Karpas-422 (cell line): ENCODE data around the gene RCAN3. TPM values are rescaled to one million over a fixed set of nuclear protein-coding genes. Genes with fewer than 3 reads are reported as not detected.
"Not testable (repeated sequence)": the region's sequence is repeated elsewhere in the genome, so short reads cannot be mapped to it uniquely, and the experiment has no call there.

Experiments
- DNase-seq: peaks from one replicate; pipeline ENCODE4 v3.0.0-alpha.2; 2015
- H2AFZ ChIP-seq: fragments of 200-600 bp; sonication (generic); 2 replicates; pipeline ENCODE4 v1.6.1; 2014; ENCODE audit warnings: antibody characterized with exemption, low read length, mixed read lengths
- H3K27ac ChIP-seq: fragments of 200-600 bp; sonication (generic); 2 replicates; pipeline ENCODE4 v1.5.1; 2014; ENCODE audit warnings: mild to moderate bottlenecking, low read length, moderate library complexity
- H3K27me3 ChIP-seq: fragments of 200-600 bp; sonication (generic); 2 replicates; pipeline ENCODE4 v1.6.1; 2014; ENCODE audit warnings: low read length, mixed read lengths
- H3K36me3 ChIP-seq: fragments of 200-600 bp; sonication (generic); 2 replicates; pipeline ENCODE4 v1.6.1; 2014; ENCODE audit warnings: low read length, mixed read lengths; ENCODE audit not compliant: insufficient read depth
- H3K4me1 ChIP-seq: fragments of 200-600 bp; sonication (generic); 2 replicates; pipeline ENCODE4 v1.6.1; 2014; ENCODE audit warnings: mild to moderate bottlenecking, low read length, mixed read lengths
- H3K4me2 ChIP-seq: fragments of 200-600 bp; sonication (generic); 2 replicates; pipeline ENCODE4 v1.6.1; 2014; ENCODE audit warnings: low read length, low read depth, mild to moderate bottlenecking; ENCODE audit not compliant: poor library complexity, severe bottlenecking
- H3K4me3 ChIP-seq: fragments of 200-600 bp; sonication (generic); 2 replicates; pipeline ENCODE4 v1.5.1; 2014; ENCODE audit warnings: mild to moderate bottlenecking, antibody characterized with exemption, low read length, mixed read lengths
- H3K79me2 ChIP-seq: fragments of 200-600 bp; sonication (generic); 2 replicates; pipeline ENCODE4 v1.6.1; 2014; ENCODE audit warnings: mild to moderate bottlenecking, low read length, mixed read lengths
- H3K9ac ChIP-seq: fragments of 200-600 bp; sonication (generic); 2 replicates; pipeline ENCODE4 v1.6.0; 2014; ENCODE audit warnings: low read length
- H3K9me2 ChIP-seq: fragments of 200-600 bp; sonication (generic), shearing (Covaris generic); replicated peaks from 2 replicates; pipeline ENCODE4 v1.6.0; 2014; ENCODE audit warnings: mild to moderate bottlenecking, low read length, moderate library complexity; ENCODE audit not compliant: insufficient read depth
- H3K9me3 ChIP-seq: fragments of 300-700, 200-600 bp; sonication (generic); 2 replicates; pipeline ENCODE4 v1.6.1; 2014; ENCODE audit warnings: low read length, mixed read lengths
- H4K20me1 ChIP-seq: fragments of 200-600 bp; sonication (generic); 2 replicates; pipeline ENCODE4 v1.6.1; 2014; ENCODE audit warnings: mild to moderate bottlenecking, antibody characterized with exemption, low read length, low read depth; ENCODE audit not compliant: insufficient read depth
- total RNA-seq: library from RNA; depleted of rRNA; stranded (reverse); fragments of >200 nt; shearing (Covaris generic); gene quantifications from 2 replicates; pipeline ENCODE4 v1.2.3, GENCODE V29; 2014; ENCODE audit warnings: low replicate concordance

Gene RCAN3
- total RNA-seq, 1 experiment from 2014 or later, result 4.8 TPM

DNA sequence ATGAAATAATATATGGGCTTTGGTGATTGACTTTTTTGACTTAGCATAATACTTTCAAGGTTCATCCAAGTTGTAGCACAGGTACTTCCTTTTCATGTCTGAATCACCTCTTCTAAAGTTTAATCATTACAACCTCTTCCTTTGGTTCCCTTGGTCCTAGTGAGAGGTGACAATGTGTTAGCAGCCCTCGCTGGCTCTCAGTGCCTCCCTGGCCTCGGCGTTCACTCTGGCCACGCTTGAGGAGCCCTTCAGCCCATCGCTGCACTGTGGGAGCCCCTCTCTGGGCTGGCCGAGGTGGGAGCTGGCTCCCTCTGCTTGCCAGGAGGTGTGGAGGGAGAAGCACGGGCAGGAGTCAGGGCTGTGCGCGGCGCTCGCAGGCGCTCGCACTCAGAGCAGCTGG lies 13.0 kb upstream of the RCAN3 start:
- H3K27me3 ChIP-seq, result no peaks in the 10 kb centered on the region
- H3K4me1 ChIP-seq, result no peaks in the 10 kb centered on the region
- H3K79me2 ChIP-seq, result no peaks in the 10 kb centered on the region
- H2AFZ ChIP-seq, result no peak overlapping the region
- H3K27ac ChIP-seq, result no peak overlapping the region
- no peaks in the 10 kb centered on the region for H3K9me2 ChIP-seq
- no peak overlapping the region for H3K9ac ChIP-seq
- H3K36me3 ChIP-seq, result no peaks in the 10 kb centered on the region
- H3K9me3 ChIP-seq, result no peaks in the 10 kb centered on the region
- no peak overlapping the region for H3K4me3 ChIP-seq
- DNase-seq, result no peak
- no peaks in the 10 kb centered on the region for H4K20me1 ChIP-seq
- H3K4me2 ChIP-seq, result no peak overlapping the region

DNA sequence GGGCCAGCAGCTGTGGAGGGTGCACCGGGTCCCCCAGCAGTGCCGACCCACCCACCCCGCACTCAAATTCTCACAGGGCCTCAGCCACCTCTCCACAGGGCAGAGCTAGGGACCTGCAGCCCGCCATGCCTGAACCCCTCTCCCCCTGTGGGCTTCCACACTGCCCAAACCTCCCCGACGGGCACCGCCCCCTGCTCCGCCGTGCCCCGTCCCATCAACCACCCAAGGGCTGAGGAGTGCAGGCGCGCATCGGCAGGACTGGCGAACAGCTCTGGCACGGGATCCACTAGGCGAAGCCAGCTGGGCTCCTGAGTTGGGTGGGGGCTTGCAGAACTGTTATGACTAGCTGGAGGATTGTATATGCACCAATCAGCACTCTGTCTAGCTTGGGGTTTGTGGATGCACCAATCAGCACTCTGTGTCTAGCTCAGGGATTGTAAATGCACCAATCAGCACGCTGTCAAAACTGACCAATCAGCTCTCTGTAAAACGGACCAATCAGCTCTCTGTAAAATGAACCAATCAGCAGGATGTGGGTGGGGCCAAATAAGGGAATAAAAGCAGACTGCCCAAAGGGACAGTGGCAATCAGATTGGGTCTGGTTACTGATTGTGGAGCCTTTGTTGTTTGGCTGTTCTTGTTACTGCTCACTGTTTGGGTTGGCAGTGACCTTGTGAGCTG lies 12.4 kb upstream of the RCAN3 start:
- H3K27ac ChIP-seq, result no peak overlapping the region
- H3K36me3 ChIP-seq, result no peaks in the 10 kb centered on the region
- H3K4me3 ChIP-seq, result no peak overlapping the region
- no peaks in the 10 kb centered on the region for H3K9me3 ChIP-seq
- DNase-seq, result no peak
- H4K20me1 ChIP-seq, result no peaks in the 10 kb centered on the region
- H3K79me2 ChIP-seq, result no peaks in the 10 kb centered on the region
- H3K9me2 ChIP-seq, result no peaks in the 10 kb centered on the region
- H3K27me3 ChIP-seq, result no peaks in the 10 kb centered on the region
- H3K4me1 ChIP-seq, result no peaks in the 10 kb centered on the region
- H3K4me2 ChIP-seq, result no peak overlapping the region
- H3K9ac ChIP-seq, result no peak overlapping the region
- no peak overlapping the region for H2AFZ ChIP-seq

DNA sequence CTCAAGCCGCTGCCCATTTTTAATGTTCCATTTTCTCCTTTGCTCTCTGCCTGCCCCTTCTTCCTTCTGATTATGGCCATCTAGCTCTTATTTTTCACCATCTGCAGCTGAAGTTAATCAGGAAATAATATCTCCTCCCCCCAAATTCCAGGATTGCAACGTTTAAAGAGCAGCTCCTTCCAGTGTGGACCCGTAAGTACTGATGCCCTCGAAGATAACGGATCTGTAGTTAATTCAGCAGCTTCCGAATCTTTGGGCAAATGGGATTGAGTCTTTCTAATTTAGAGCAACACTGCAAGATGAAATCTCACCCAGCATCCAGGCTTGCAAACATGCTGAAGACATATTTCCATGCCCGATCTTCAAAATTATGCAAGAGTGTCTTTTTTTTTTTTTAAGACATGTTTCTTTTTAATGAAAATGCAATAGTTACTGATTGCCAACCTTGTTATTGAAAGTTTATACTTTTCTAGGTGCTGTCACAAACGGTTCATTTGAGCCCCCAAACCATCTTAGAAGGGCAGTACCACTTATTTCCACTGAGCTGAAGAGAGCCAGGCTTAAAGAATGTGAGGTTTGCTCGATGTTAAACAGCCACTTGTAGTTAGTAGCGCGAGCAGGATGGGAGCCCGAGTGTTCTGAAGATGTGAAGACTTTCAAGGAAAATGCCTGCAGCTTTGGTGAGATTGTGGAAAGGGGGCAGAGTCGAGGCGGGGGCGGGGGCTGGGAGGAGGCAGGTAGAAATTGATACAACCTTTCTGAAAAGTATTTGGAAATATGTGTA lies 10.9 kb upstream of the RCAN3 start:
- Histone ChIP-seq H3K27me3 (no peaks in the 10 kb centered on the region), H3K9me2 (no peaks in the 10 kb centered on the region), H2AFZ (no peak overlapping the region)

DNA sequence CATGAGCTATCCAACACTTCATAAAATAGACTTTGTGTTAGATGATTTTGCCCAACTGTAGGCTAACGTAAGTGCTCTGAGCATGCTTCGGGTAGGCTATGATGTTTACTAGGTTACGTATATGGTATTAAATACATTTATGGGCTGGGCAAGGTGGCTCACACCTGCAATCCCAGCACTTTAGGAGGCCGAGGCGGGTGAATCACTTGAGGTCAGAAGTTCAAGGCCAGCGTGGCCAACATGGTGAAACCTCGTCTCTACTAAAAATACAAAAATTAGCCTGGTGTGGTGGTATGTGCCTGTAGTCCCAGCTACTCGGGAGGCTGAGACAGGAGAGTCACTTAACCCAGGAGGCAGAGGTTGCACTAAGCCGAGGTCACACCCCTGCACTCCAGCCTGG lies 9.7 kb upstream of the RCAN3 start:
- not testable (repeated sequence) for H3K36me3 ChIP-seq, H3K9me2 ChIP-seq, H3K4me2 ChIP-seq, H3K9me3 ChIP-seq, H3K27ac ChIP-seq, H4K20me1 ChIP-seq, H3K79me2 ChIP-seq, DNase-seq, H3K4me1 ChIP-seq, H3K27me3 ChIP-seq, H3K9ac ChIP-seq, H2AFZ ChIP-seq, H3K4me3 ChIP-seq

More for the DNA sequence above, 10.9 kb upstream of the RCAN3 start:
- H4K20me1 ChIP-seq, result no peaks in the 10 kb centered on the region
- no peaks in the 10 kb centered on the region for H3K36me3 ChIP-seq
- H3K9ac ChIP-seq, result no peak overlapping the region
- no peaks in the 10 kb centered on the region for H3K4me1 ChIP-seq
- H3K9me3 ChIP-seq, result no peaks in the 10 kb centered on the region
- H3K79me2 ChIP-seq, result no peaks in the 10 kb centered on the region
- H3K4me3 ChIP-seq, result no peak overlapping the region
- H3K27ac ChIP-seq, result no peak overlapping the region
- DNase-seq, result no peak
- no peak overlapping the region for H3K4me2 ChIP-seq

DNA sequence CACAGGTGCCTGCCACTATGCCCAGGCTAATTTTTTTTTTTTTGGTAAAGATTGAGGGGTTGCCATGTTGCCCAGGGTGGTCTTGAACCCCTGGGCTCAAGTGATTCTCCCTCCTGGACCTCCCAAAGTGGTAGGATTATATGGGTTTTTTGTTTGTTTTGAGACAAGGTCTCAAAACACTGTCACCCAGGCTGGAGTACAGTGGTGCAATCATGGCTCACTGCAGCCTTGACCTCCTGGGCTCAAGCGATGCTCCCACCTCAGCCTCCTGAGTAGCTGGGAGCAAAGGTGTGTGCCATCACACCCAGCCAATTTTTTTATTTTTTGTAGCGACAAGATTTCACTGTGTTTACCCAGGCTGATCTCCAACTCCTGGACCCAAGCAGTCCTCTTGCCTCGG lies 8.9 kb upstream of the RCAN3 start:
- no peak overlapping the region for H3K27ac ChIP-seq
- no peaks in the 10 kb centered on the region for H3K9me3 ChIP-seq
- H3K9ac ChIP-seq, result no peak overlapping the region
- no peaks in the 10 kb centered on the region for H3K79me2 ChIP-seq
- H2AFZ ChIP-seq, result no peak overlapping the region
- H3K36me3 ChIP-seq, result no peaks in the 10 kb centered on the region
- no peaks in the 10 kb centered on the region for H3K27me3 ChIP-seq
- no peaks in the 10 kb centered on the region for H3K4me1 ChIP-seq
- H3K4me3 ChIP-seq, result no peak overlapping the region
- DNase-seq, result no peak
- H4K20me1 ChIP-seq, result no peaks in the 10 kb centered on the region
- H3K4me2 ChIP-seq, result no peak overlapping the region
- no peaks in the 10 kb centered on the region for H3K9me2 ChIP-seq

DNA sequence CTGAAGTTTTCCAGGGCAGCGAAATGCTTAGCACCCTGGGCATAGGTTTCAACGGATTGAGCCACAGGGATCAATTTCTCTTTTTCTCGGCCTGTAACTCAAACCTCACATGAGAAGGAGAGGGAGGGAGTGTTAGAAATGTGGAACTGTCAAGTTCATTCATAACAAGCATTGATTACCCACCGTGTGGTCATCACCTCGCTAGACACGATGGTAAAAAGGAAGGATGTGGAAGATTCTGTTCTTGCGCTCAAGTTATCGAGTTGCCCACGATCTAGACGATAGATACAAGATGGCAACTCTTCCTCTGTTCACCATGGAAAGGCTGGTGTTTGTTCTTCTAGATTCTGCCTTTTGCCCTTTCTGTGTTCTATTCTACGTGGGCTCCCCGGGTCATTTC lies 4.0 kb upstream of the RCAN3 start:
- no peaks in the 10 kb centered on the region for H3K27me3 ChIP-seq
- no peak overlapping the region for H3K9ac ChIP-seq
- no peak overlapping the region for H3K27ac ChIP-seq
- no peak for DNase-seq
- H3K9me2 ChIP-seq, result no peaks in the 10 kb centered on the region
- H3K4me3 ChIP-seq, result no peak overlapping the region
- no peaks in the 10 kb centered on the region for H3K36me3 ChIP-seq
- H3K79me2 ChIP-seq, result no peaks in the 10 kb centered on the region
- H3K4me2 ChIP-seq, result no peak overlapping the region
- H3K9me3 ChIP-seq, result no peaks in the 10 kb centered on the region
- peaks cover 15% of the 10 kb centered on the region for H3K4me1 ChIP-seq
- H4K20me1 ChIP-seq, result no peaks in the 10 kb centered on the region
- H2AFZ ChIP-seq, result no peak overlapping the region

DNA sequence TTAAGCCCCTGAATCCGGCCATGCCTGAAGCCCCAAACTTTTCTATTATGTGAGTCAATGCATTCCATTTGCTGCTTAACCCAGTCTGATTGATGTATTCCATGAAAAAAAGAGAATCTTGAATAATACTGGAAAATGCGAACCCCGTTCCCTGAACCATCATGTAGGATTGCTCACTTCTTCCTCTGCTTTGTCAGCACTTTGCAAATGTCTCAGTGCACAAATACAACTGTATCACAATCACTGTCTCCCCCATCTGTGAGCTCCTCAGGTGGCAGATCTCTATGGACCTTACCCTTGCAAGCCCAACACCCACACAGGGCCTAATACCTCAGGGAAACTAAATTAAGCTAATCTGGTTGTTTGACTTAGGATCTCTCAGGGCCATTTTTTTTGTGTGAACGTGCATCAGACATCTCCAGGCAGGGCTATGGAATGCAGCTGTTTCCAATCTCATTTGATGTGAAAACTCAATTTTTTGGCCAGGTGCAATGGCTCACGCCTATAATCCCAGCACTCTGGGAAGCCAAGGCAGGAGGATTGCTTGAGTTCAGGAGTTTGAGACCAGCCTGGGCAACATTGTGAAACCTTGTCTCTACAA lies 2.1 kb upstream of the RCAN3 start:
- DNase-seq, result no peak
- Histone ChIP-seq H3K9me2 (no peaks in the 10 kb centered on the region), H3K27me3 (no peaks in the 10 kb centered on the region), H3K36me3 (no peaks in the 10 kb centered on the region), H3K9ac (no peak overlapping the region), H3K4me3 (no peak overlapping the region), H3K4me1 (peaks cover 17% of the 10 kb centered on the region), H3K27ac (no peak overlapping the region), H3K4me2 (no peak overlapping the region), H3K9me3 (no peaks in the 10 kb centered on the region), H4K20me1 (no peaks in the 10 kb centered on the region), H3K79me2 (no peaks in the 10 kb centered on the region), H2AFZ (no peak overlapping the region)

DNA sequence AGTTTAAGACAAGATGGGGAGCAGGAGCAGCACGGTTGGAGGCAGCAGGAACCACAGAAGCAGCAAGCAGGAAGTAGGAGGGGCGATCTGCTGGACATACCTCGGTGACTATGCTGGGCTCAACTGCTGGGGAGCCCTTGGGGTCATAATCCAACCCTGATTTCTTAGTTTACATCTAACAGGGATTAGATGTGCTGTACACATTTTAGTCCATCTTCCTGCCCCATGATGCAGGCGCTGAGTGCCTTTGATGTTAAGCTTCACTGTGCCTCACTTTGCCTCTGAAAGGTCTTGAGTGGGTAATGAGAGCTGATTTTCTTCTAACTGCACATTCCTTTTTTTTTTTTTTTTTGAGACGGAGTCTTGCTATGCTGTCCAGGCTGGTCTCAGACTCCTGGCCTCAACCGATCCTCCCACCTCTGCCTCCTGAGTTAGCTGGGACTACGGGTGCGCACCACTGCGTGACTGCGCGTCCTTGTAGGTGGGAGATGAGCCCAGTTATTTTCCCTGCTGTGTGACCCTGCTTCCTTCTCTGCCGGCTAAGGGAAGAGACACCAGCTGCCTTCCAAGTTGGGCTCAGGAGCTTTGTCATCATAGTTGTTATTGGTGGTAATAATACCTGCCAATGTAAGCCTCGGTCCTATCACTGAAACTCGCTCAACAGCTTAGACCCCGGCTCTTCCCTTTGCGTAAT lies 1.1 kb upstream of the RCAN3 start:
- Histone ChIP-seq H3K9me2 (no peaks in the 10 kb centered on the region), H2AFZ (peak overlapping the region; percentile 100), H4K20me1 (no peaks in the 10 kb centered on the region), H3K27ac (no peak overlapping the region), H3K27me3 (no peaks in the 10 kb centered on the region), H3K4me2 (peak overlapping the region; percentile 97), H3K4me1 (peaks cover 17% of the 10 kb centered on the region), H3K9ac (peak overlapping the region; percentile 87), H3K4me3 (peak overlapping the region; percentile 93), H3K36me3 (no peaks in the 10 kb centered on the region), H3K9me3 (no peaks in the 10 kb centered on the region), H3K79me2 (no peaks in the 10 kb centered on the region)
- peak; percentile 58 for DNase-seq
